K562 (cell line): ENCODE measurements around the gene FREM1. TPM values are rescaled to one million over a fixed set of nuclear protein-coding genes. Genes with fewer than 3 reads are reported as not detected.

Experiments
- ATAC-seq: fragments of 200-7000 bp; cut with Tn5 transposase; 3 replicates; pipeline ENCODE4 v1.9.1; 2020; ENCODE audit warnings: moderate library complexity
- BruUV-seq: library from RNA; stranded (reverse); fragments of 400-500 nt; replicated peaks from 2 replicates; lab custom pipeline; 2021; lab: Mats Ljungman, UMichigan
- CTCF ChIA-PET: fragments of 300-600 bp; formaldehyde crosslinking; extraction: SDS; loops from one replicate; lab custom pipeline; 2021; ENCODE audit warnings: low intra/inter-chr PET ratio; lab: Yijun Ruan, JAX
- POLR2A ChIA-PET: fragments of 300-600, 350-650 bp; sonication (Branson Sonifier 250); formaldehyde crosslinking; extraction: SDS; loops from one replicate; lab custom pipeline; 2021; ENCODE audit warnings: antibody characterized with exemption, inconsistent platforms; lab: Yijun Ruan, JAX
- DNase-seq, 4 experiments: peaks; one replicate each; pipeline versions ENCODE4 v3.0.0 to v3.0.0-alpha.2; 2011 to 2018; ENCODE audit warnings: low spot score in 3 of 4, mixed read lengths in 3 of 4; ENCODE audit errors: extremely low read depth in 1 of 4
- FAIRE-seq: peaks from 2 replicates; lab custom pipeline; 2011; peaks lifted over from hg19 to GRCh38; lab: Jason Lieb, UNC
- H2AFZ ChIP-seq: 2 replicates; pipeline ENCODE4 v1.6.0; 2011; ENCODE audit warnings: low read depth, low read length, control low read depth, inconsistent platforms
- H3K27ac ChIP-seq: fragments of 200-600 bp; 3 replicates; pipeline ENCODE4 v1.8.0; 2011; ENCODE audit warnings: low read depth, mild to moderate bottlenecking, control low read depth, inconsistent platforms, low read length, moderate library complexity, mixed read lengths; ENCODE audit errors: extremely low read depth
- H3K27me3 ChIP-seq, 2 experiments: fragments of 300-600 bp in 1 of 2; 2 replicates in 1 of 2; 3 replicates in 1 of 2; pipeline versions ENCODE4 v1.6.0 to v1.8.0; 2011; ENCODE audit warnings: inconsistent platforms in 2 of 2, low read length in 2 of 2, mild to moderate bottlenecking in 1 of 2, mixed read lengths in 1 of 2, moderate library complexity in 1 of 2; ENCODE audit not compliant: control insufficient read depth in 2 of 2, insufficient read depth in 2 of 2
- H3K36me3 ChIP-seq: fragments of 300-600 bp; 3 replicates; pipeline ENCODE4 v1.8.0; 2011; ENCODE audit warnings: mild to moderate bottlenecking, low read length, inconsistent platforms; ENCODE audit not compliant: control insufficient read depth, insufficient read depth
- H3K4me1 ChIP-seq, 2 experiments: fragments of 200-600 bp in 1 of 2; replicated peaks in 1 of 2; 2 replicates in 1 of 2; 3 replicates in 1 of 2; pipeline versions ENCODE4 v1.5.1 to v1.8.0; 2011; ENCODE audit warnings: inconsistent platforms in 2 of 2, low read length in 2 of 2, mild to moderate bottlenecking in 1 of 2, mixed read lengths in 1 of 2, moderate library complexity in 1 of 2; ENCODE audit not compliant: control insufficient read depth in 2 of 2, insufficient read depth in 2 of 2
- H3K4me2 ChIP-seq: 2 replicates; pipeline ENCODE4 v1.6.1; 2011; ENCODE audit warnings: low read length, control low read depth, inconsistent platforms, mixed read lengths; ENCODE audit not compliant: insufficient read depth
- H3K4me3 ChIP-seq: fragments of 200-600 bp; sonication (generic), shearing (Covaris generic); 2 replicates; pipeline ENCODE4 v1.5.1; 2016; ENCODE audit warnings: control low read depth, inconsistent platforms
- H3K79me2 ChIP-seq: fragments of 200-600 bp; 3 replicates; pipeline ENCODE4 v1.8.0; 2011; ENCODE audit warnings: low read length, inconsistent platforms; ENCODE audit not compliant: control insufficient read depth, insufficient read depth
- H3K9ac ChIP-seq, 2 experiments: 2 replicates each; pipeline versions ENCODE4 v1.6.0 to v1.6.1; 2011; ENCODE audit warnings: low read depth in 2 of 2, low read length in 2 of 2, control low read depth in 1 of 2, inconsistent platforms in 1 of 2, mild to moderate bottlenecking in 1 of 2, mixed read lengths in 1 of 2; ENCODE audit not compliant: insufficient read depth in 1 of 2
- H3K9me1 ChIP-seq: one replicate; pipeline ENCODE4 v1.6.0; 2011; ENCODE audit warnings: inconsistent platforms, mild to moderate bottlenecking, low read length, moderate library complexity; ENCODE audit not compliant: control insufficient read depth, insufficient read depth
- H3K9me3 ChIP-seq: replicated peaks from 2 replicates; pipeline ENCODE4 v1.5.1; 2011; ENCODE audit warnings: low read depth, low read length, inconsistent platforms; ENCODE audit not compliant: control insufficient read depth, insufficient read depth
- H4K20me1 ChIP-seq: replicated peaks from 2 replicates; pipeline ENCODE4 v1.6.1; 2011; ENCODE audit warnings: low read length, inconsistent platforms, mixed read lengths; ENCODE audit not compliant: control insufficient read depth, insufficient read depth
- ELF2 ChIP-seq: fragments of 250-450 bp; sonication (Bioruptor Pico); IDR thresholded peaks from 2 replicates; pipeline ENCODE4 v1.5.0; 2021; ENCODE audit warnings: mild to moderate bottlenecking
- FUS ChIP-seq: fragments of 200-400 bp; formaldehyde crosslinking; optimal IDR thresholded peaks from 2 replicates; pipeline ENCODE3; 2017; ENCODE audit warnings: low read depth, low read length
- GTF2E2 ChIP-seq: fragments of 200-800 bp; sonication (Bioruptor generic); IDR thresholded peaks from 2 replicates; pipeline ENCODE4 v1.6.1; 2016; ENCODE audit warnings: missing genetic modification characterization, missing compliant biosample characterization
- HDAC2 ChIP-seq: fragments of 450-650 bp; IDR thresholded peaks from 2 replicates; pipeline ENCODE4 v1.6.1; 2016; ENCODE audit warnings: mild to moderate bottlenecking
- MECOM ChIP-seq: fragments of 250-450 bp; sonication (Bioruptor Pico); IDR thresholded peaks from 2 replicates; pipeline ENCODE4 v1.8.0; 2022; ENCODE audit warnings: inconsistent platforms
- MYNN ChIP-seq, 2 experiments: sonication (generic); formaldehyde crosslinking in 1 of 2; IDR thresholded peaks; 2 replicates each; pipeline versions ENCODE4 v1.5.0 to v1.6.1; 2016 to 2020; ENCODE audit warnings: antibody characterized with exemption in 1 of 2, missing genetic modification reagents in 1 of 2
- NFATC3 ChIP-seq: fragments of 450-650 bp; IDR thresholded peaks from 2 replicates; pipeline ENCODE4 v1.6.1; 2017; ENCODE audit warnings: mild to moderate bottlenecking
- NUFIP1 ChIP-seq: fragments of 450-650 bp; IDR thresholded peaks from 2 replicates; pipeline ENCODE4 v1.6.1; 2018; ENCODE audit not compliant: partially characterized antibody
- POLR2AphosphoS5 ChIP-seq: IDR thresholded peaks from 2 replicates; pipeline ENCODE4 v1.6.1; 2011; ENCODE audit warnings: mild to moderate bottlenecking, low read depth, low read length, moderate library complexity; ENCODE audit not compliant: control insufficient read depth, insufficient read depth
- RBM25 ChIP-seq: fragments of 200-400 bp; formaldehyde crosslinking; IDR thresholded peaks from 2 replicates; pipeline ENCODE4 v1.6.1; 2018; ENCODE audit warnings: low read length, low read depth, moderate library complexity; ENCODE audit not compliant: severe bottlenecking
- SMAD3 ChIP-seq: fragments of 450-650 bp; formaldehyde crosslinking; conservative IDR thresholded peaks from 2 replicates; pipeline ENCODE4 v1.4.0; 2020; ENCODE audit warnings: mild to moderate bottlenecking
- TCF3 ChIP-seq: sonication (generic); formaldehyde crosslinking; IDR thresholded peaks from 2 replicates; pipeline ENCODE4 v1.4.0; 2020; ENCODE audit warnings: mild to moderate bottlenecking, missing genetic modification reagents
- ZNF507 ChIP-seq: conservative IDR thresholded peaks from 2 replicates; pipeline ENCODE4 v1.6.1; 2017; ENCODE audit warnings: missing genetic modification characterization, missing compliant biosample characterization
- WGBS: fragments of 100-300 bp; shearing (Covaris generic); methylation state at CpG from one replicate; pipeline ENCODE4 v1.1.6; 2016; ENCODE audit warnings: low coverage, mixed read lengths; ENCODE audit not compliant: insufficient coverage; ENCODE audit errors: missing lambda C conversion rate; 5-methylcytosine and 5-hydroxymethylcytosine counted together
- in situ Hi-C: fragments of 300-500 bp; cut with MboI; formaldehyde crosslinking; loops from 4 replicates; pipeline ENCODE4 v1.15.0; 2018; ENCODE audit warnings: inconsistent platforms, mixed read lengths
- intact Hi-C: fragments of 100-400 bp; cut with micrococcal nuclease; formaldehyde crosslinking; loops from 2 replicates; pipeline ENCODE4 v1.14.2; 2022
- polyA plus RNA-seq, 8 experiments: library from polyadenylated mRNA; depleted of rRNA in 4 of 8; stranded (reverse) in 5 of 8; unstranded in 3 of 8; fragments of >200 nt; fragmentation: Nextera tagmentation in 2 of 8; fragmentation: Illumina TruSeq in 1 of 8; extraction: Ambion mirVana in 2 of 8; extraction: Trizol in 1 of 8; gene quantifications; 2 replicates each; pipeline versions ENCODE4 v1.2.1 to v1.2.3, GENCODE V29; 2011 to 2014; ENCODE audit warnings: inconsistent platforms in 1 of 8, missing spikeins in 1 of 8
- total RNA-seq, 7 experiments: library from RNA; depleted of rRNA in 6 of 7; stranded (reverse); fragments of >200 nt in 6 of 7; fragmentation: Illumina TruSeq in 2 of 7; extraction: Trizol in 2 of 7; gene quantifications; 2 replicates each; pipeline versions ENCODE4 v1.2.1 to v1.2.3, GENCODE V29; 2011 to 2021; ENCODE audit warnings: low replicate concordance in 1 of 7
- TF ChIP-seq, protein P1 (sequence below): IDR thresholded peaks from 2 replicates; pipeline ENCODE4 v1.6.1; 2011; ENCODE audit not compliant: insufficient read length; ENCODE audit errors: extremely low read depth
- TF ChIP-seq, protein P2 (sequence below): fragments of 250-450 bp; sonication (Bioruptor Pico); IDR thresholded peaks from 2 replicates; pipeline ENCODE4 v1.4.0; 2020; ENCODE audit warnings: mild to moderate bottlenecking, moderate library complexity
- TF ChIP-seq, protein P3 (sequence below): fragments of 250-450 bp; sonication (Bioruptor Pico); IDR thresholded peaks from 2 replicates; pipeline ENCODE4 v1.8.0; 2021; ENCODE audit warnings: moderate library complexity, mild to moderate bottlenecking, inconsistent platforms
- TF ChIP-seq, protein P4 (sequence below): fragments of 450-650 bp; IDR thresholded peaks from 2 replicates; pipeline ENCODE4 v1.6.1; 2016; ENCODE audit warnings: borderline replicate concordance

The FREM1 gene
- total and polyA plus RNA-seq, 9 of the 15 experiments (the other 6 are each of a cell fraction or from before 2014, with no cell fraction given), result 0.03 to 0.24 (median 0.13) TPM; not detected in 2

DNA sequence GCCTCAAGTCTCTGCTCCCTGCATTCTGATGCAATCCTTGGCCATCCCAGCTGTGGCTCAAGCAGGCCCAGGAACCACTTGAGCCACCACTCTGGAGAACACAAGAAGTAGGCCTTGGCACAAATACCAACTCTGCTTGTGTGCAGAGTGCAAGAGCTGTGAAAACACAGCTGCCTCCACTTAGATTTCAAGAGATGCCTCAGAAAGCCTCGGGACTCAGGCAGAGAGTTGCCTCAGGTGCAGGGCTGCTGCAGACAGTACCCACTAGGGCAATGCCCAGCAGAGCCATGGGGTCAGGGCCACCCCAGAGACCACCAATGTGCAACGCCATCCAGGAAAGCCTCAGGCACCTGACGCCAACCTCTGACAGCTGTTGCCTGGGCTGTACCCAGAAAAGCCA is 82.4 kb downstream of the FREM1 start (continued):
- no peak for TF ChIP-seq ZNF507 (tag)
- TF ChIP-seq, protein P1, sequence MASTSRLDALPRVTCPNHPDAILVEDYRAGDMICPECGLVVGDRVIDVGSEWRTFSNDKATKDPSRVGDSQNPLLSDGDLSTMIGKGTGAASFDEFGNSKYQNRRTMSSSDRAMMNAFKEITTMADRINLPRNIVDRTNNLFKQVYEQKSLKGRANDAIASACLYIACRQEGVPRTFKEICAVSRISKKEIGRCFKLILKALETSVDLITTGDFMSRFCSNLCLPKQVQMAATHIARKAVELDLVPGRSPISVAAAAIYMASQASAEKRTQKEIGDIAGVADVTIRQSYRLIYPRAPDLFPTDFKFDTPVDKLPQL, result no peak
- TF ChIP-seq, protein P2, sequence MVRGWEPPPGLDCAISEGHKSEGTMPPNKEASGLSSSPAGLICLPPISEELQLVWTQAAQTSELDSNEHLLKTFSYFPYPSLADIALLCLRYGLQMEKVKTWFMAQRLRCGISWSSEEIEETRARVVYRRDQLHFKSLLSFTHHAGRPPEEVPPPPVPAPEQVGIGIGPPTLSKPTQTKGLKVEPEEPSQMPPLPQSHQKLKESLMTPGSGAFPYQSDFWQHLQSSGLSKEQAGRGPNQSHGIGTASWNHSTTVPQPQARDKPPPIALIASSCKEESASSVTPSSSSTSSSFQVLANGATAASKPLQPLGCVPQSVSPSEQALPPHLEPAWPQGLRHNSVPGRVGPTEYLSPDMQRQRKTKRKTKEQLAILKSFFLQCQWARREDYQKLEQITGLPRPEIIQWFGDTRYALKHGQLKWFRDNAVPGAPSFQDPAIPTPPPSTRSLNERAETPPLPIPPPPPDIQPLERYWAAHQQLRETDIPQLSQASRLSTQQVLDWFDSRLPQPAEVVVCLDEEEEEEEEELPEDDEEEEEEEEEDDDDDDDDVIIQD (CRISPR knock-in tag), result no peak
- TF ChIP-seq FUS, result no peak
- no peak for TF ChIP-seq RBM25
- no peak for TF ChIP-seq TCF3 (CRISPR knock-in tag)

DNA sequence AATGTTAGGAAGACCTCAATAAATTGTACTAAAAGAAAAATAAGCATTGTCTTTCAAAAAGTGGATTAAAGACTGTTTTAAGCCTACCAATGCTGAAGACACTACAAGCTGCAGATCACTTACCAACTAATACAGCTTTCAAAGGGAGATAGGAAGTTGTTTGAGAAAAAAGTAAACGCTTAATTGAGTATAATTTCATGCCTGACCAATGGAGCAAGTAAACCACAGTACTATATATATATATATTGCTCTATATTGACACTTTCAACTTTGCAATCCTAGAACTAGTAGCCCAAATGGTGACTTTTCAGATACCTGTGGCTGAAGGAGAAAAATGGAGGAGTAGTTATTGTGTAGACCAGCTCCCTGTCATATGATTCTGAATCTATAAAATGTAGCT is 85.7 kb downstream of the FREM1 start:
- ATAC-seq (no peak), DNase-seq (no peak), FAIRE-seq (no peak)
- Histone ChIP-seq H3K4me1 (no peaks in the 10 kb centered on the region), H3K27ac (no peak overlapping the region), H4K20me1 (no peaks in the 10 kb centered on the region), H3K9me1 (no peaks in the 10 kb centered on the region), H3K4me2 (no peak overlapping the region), H2AFZ (no peak overlapping the region), H3K27me3 (no peaks in the 10 kb centered on the region), H3K9ac (no peak overlapping the region), H3K79me2 (no peaks in the 10 kb centered on the region), H3K9me3 (no peaks in the 10 kb centered on the region), H3K36me3 (no peaks in the 10 kb centered on the region), H3K4me3 (no peak overlapping the region)
- no TSS peak for BruUV-seq
- intact Hi-C loops (no loop called here), in situ Hi-C loops (no loop called here)
- POLR2A ChIA-PET, result no interaction called here
- WGBS, result 0% methylated on average over 1 of the region's 1 CpG
- CTCF ChIA-PET, result no interaction called here
- TF ChIP-seq ZNF507 (tag), result no peak
- TF ChIP-seq POLR2AphosphoS5, result no peak
- TF ChIP-seq GTF2E2 (tag), result no peak
- TF ChIP-seq, protein P3, sequence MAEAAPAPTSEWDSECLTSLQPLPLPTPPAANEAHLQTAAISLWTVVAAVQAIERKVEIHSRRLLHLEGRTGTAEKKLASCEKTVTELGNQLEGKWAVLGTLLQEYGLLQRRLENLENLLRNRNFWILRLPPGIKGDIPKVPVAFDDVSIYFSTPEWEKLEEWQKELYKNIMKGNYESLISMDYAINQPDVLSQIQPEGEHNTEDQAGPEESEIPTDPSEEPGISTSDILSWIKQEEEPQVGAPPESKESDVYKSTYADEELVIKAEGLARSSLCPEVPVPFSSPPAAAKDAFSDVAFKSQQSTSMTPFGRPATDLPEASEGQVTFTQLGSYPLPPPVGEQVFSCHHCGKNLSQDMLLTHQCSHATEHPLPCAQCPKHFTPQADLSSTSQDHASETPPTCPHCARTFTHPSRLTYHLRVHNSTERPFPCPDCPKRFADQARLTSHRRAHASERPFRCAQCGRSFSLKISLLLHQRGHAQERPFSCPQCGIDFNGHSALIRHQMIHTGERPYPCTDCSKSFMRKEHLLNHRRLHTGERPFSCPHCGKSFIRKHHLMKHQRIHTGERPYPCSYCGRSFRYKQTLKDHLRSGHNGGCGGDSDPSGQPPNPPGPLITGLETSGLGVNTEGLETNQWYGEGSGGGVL, result no peak
- no peak for TF ChIP-seq ELF2 (CRISPR knock-in tag)
- no peak for TF ChIP-seq SMAD3
- TF ChIP-seq NUFIP1, result no peak
- TF ChIP-seq MECOM (CRISPR knock-in tag), result no peak
- no peak for TF ChIP-seq HDAC2
- TF ChIP-seq, protein P4, sequence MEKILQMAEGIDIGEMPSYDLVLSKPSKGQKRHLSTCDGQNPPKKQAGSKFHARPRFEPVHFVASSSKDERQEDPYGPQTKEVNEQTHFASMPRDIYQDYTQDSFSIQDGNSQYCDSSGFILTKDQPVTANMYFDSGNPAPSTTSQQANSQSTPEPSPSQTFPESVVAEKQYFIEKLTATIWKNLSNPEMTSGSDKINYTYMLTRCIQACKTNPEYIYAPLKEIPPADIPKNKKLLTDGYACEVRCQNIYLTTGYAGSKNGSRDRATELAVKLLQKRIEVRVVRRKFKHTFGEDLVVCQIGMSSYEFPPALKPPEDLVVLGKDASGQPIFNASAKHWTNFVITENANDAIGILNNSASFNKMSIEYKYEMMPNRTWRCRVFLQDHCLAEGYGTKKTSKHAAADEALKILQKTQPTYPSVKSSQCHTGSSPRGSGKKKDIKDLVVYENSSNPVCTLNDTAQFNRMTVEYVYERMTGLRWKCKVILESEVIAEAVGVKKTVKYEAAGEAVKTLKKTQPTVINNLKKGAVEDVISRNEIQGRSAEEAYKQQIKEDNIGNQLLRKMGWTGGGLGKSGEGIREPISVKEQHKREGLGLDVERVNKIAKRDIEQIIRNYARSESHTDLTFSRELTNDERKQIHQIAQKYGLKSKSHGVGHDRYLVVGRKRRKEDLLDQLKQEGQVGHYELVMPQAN, result no peak
- no peak for TF ChIP-seq NFATC3
- no peak for TF ChIP-seq MYNN (IDR thresholded peaks at IDR 0.05)
- TF ChIP-seq MYNN (CRISPR knock-in tag; IDR thresholded peaks at IDR 0.05), result no peak
